Measurements from ENCODE around the gene TDRD12. TPM values are rescaled to one million over a fixed set of nuclear protein-coding genes. Genes with fewer than 3 reads are reported as not detected.

The TDRD12 gene
- total RNA-seq, 1 experiment from 2014 or later = 0.33 TPM

DNA sequence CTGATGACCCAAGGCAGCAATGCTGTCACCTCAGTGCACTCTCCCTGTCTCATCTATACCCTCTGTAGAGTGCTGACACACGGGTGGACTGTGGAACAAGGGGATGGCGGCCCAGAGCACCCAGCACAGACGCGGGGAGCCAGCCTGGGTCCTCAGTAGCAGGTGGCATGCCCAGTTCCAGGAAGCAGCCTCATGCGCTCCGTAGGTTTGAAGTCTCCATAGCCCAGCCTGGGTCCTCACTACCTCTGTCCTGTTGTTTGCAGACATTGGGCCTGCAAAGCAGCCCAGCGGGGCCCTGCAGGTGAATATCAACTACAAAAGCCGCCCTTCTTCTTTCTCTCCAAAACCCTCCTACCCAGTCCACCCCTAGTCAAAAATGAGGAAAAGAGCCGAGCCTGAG is 155.0 kb downstream of the TDRD12 start:
- BruUV-seq (replicated peaks) = no TSS peak
- Histone ChIP-seq H3K36me3 (ENCODE audit: control insufficient read depth, insufficient read depth, low read length) (no peaks in the 10 kb centered on the region), H3K27me3 (ENCODE audit: control insufficient read depth, insufficient read depth, low read length) (no peaks in the 10 kb centered on the region), H3K4me1 (ENCODE audit: control insufficient read depth, insufficient read depth, low read length) (0 out of 2 replicates have a peak, but pooled peaks cover 2% of the 10 kb centered on the region), H3K27ac (ENCODE audit: low read length) (no peak overlapping the region), H3K9me3 (ENCODE audit: control insufficient read depth, insufficient read depth, low read depth, low read length) (no peaks in the 10 kb centered on the region), H3K4me3 (ENCODE audit: low read depth in 2 of 2, low read length in 2 of 2) (no peak overlapping the region)
- ATAC-seq (no peak), DNase-seq (ENCODE audit: low read depth, low spot score) (no peak)
- CTCF ChIA-PET = no interaction called here
- intact Hi-C loops (cut with micrococcal nuclease; ENCODE audit: unreplicated experiment) = no loop called here
- POLR2A ChIA-PET = no interaction called here
- TF ChIP-seq POLR2AphosphoS5 (IDR thresholded peaks at IDR 0.05; ENCODE audit: low read depth, low read length) (no peak), SIN3A (IDR thresholded peaks at IDR 0.05; ENCODE audit: borderline replicate concordance, insufficient read depth, low read depth, low read length) (no peak), TCF7L2 (IDR thresholded peaks at IDR 0.05; ENCODE audit: low read depth, low read length) (no peak)
- TF ChIP-seq, protein P1, sequence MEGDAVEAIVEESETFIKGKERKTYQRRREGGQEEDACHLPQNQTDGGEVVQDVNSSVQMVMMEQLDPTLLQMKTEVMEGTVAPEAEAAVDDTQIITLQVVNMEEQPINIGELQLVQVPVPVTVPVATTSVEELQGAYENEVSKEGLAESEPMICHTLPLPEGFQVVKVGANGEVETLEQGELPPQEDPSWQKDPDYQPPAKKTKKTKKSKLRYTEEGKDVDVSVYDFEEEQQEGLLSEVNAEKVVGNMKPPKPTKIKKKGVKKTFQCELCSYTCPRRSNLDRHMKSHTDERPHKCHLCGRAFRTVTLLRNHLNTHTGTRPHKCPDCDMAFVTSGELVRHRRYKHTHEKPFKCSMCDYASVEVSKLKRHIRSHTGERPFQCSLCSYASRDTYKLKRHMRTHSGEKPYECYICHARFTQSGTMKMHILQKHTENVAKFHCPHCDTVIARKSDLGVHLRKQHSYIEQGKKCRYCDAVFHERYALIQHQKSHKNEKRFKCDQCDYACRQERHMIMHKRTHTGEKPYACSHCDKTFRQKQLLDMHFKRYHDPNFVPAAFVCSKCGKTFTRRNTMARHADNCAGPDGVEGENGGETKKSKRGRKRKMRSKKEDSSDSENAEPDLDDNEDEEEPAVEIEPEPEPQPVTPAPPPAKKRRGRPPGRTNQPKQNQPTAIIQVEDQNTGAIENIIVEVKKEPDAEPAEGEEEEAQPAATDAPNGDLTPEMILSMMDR (IDR thresholded peaks at IDR 0.05) = no peak
- TF ChIP-seq, protein P2, sequence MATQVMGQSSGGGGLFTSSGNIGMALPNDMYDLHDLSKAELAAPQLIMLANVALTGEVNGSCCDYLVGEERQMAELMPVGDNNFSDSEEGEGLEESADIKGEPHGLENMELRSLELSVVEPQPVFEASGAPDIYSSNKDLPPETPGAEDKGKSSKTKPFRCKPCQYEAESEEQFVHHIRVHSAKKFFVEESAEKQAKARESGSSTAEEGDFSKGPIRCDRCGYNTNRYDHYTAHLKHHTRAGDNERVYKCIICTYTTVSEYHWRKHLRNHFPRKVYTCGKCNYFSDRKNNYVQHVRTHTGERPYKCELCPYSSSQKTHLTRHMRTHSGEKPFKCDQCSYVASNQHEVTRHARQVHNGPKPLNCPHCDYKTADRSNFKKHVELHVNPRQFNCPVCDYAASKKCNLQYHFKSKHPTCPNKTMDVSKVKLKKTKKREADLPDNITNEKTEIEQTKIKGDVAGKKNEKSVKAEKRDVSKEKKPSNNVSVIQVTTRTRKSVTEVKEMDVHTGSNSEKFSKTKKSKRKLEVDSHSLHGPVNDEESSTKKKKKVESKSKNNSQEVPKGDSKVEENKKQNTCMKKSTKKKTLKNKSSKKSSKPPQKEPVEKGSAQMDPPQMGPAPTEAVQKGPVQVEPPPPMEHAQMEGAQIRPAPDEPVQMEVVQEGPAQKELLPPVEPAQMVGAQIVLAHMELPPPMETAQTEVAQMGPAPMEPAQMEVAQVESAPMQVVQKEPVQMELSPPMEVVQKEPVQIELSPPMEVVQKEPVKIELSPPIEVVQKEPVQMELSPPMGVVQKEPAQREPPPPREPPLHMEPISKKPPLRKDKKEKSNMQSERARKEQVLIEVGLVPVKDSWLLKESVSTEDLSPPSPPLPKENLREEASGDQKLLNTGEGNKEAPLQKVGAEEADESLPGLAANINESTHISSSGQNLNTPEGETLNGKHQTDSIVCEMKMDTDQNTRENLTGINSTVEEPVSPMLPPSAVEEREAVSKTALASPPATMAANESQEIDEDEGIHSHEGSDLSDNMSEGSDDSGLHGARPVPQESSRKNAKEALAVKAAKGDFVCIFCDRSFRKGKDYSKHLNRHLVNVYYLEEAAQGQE (IDR thresholded peaks at IDR 0.05; ENCODE audit: insufficient read depth in 1 of 2, low read depth in 2 of 2, low read length in 1 of 2) = no peak
- in situ Hi-C loops (cut with HindIII; ENCODE audit: low pct_unique_long_range_greater_than_20kb, low sequenced_read_pairs) = no loop called here

DNA sequence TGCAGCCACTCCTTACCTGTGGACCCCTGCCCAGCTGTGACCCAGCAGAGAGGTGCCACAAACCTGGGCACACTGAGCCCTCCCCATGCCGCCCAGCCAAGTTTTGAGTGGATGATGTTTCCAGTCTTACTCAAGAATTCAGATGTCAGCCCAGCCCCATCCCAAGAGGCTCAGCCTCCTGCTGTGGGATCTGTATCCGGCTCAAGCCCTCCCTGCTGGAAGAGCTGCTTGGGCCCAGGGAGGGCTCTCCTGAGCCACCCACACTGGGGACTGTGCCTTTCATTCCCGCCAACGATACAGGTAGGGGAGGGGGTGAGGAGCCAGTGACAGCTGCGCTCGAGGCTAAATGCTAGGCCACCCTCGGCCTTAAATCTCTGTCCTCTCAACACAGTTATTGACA is 155.9 kb downstream of the TDRD12 start:
- intact Hi-C loops (cut with micrococcal nuclease; ENCODE audit: unreplicated experiment) = no loop called here
- no peaks in the 10 kb centered on the region for H3K36me3 ChIP-seq (ENCODE audit: control insufficient read depth, insufficient read depth, low read length)
- H3K4me1 ChIP-seq (ENCODE audit: control insufficient read depth, insufficient read depth, low read length) = 0 out of 2 replicates have a peak, but pooled peaks cover 2% of the 10 kb centered on the region
- no TSS peak for BruUV-seq (replicated peaks)
- no peaks in the 10 kb centered on the region for H3K9me3 ChIP-seq (ENCODE audit: control insufficient read depth, insufficient read depth, low read depth, low read length)
- no peak for ATAC-seq
- H3K4me3 ChIP-seq (ENCODE audit: low read depth in 2 of 2, low read length in 2 of 2) = no peak overlapping the region
- in situ Hi-C loops (cut with HindIII; ENCODE audit: low pct_unique_long_range_greater_than_20kb, low sequenced_read_pairs) = no loop called here
- POLR2A ChIA-PET = no interaction called here
- CTCF ChIA-PET = no interaction called here
- H3K27me3 ChIP-seq (ENCODE audit: control insufficient read depth, insufficient read depth, low read length) = no peaks in the 10 kb centered on the region
- TF ChIP-seq, protein P2 (IDR thresholded peaks at IDR 0.05; ENCODE audit: insufficient read depth in 1 of 2, low read depth in 2 of 2, low read length in 1 of 2) = no peak
- TF ChIP-seq POLR2AphosphoS5 (IDR thresholded peaks at IDR 0.05; ENCODE audit: low read depth, low read length) (no peak), TCF7L2 (IDR thresholded peaks at IDR 0.05; ENCODE audit: low read depth, low read length) (no peak)
- H3K27ac ChIP-seq (ENCODE audit: low read length) = no peak overlapping the region
- no peak for DNase-seq (ENCODE audit: low read depth, low spot score)

All from Panc1 (cell line).